GM18508 (cell line): ENCODE measurements around the gene NME4.
"Not testable (repeated sequence)": the region's sequence is repeated elsewhere in the genome, so short reads cannot be mapped to it uniquely, and the experiment has no call there.

Experiments used
- ATAC-seq: cut with Tn5 transposase; IDR thresholded peaks from one replicate; pipeline ENCODE4 v1.9.1; 2021; ENCODE audit warnings: moderate number of reproducible peaks; ENCODE audit not compliant: insufficient read depth, unreplicated experiment

NME4 gene

GRCh38 chr16:392450-393030, 4.5 kb upstream of the NME4 start:
- no peak for ATAC-seq

- ATAC-seq: no peak
Observed at GRCh38 chr16:396199-396598, 800 bp upstream of the NME4 start.

GRCh38 chr16:396605-397004, 394 bp upstream of the NME4 start:
- no peak for ATAC-seq

GRCh38 chr16:397736-398332, 835 bp downstream of the NME4 start:
- no peak for ATAC-seq

GRCh38 chr16:398561-399339, 1.8 kb downstream of the NME4 start:
- ATAC-seq: no peak

- no peak for ATAC-seq
Observed at GRCh38 chr16:399340-400019, 2.5 kb downstream of the NME4 start.

GRCh38 chr16:400061-400591, 3.1 kb downstream of the NME4 start:
- no peak for ATAC-seq

GRCh38 chr16:401468-402348, 4.7 kb downstream of the NME4 start, which contains the start of gene DECR2:
Gene DECR2 (plus strand): TSS chr16:401885. CDS start chr16:401964, 79 bp downstream.
- no peak for ATAC-seq

GRCh38 chr16:404971-405486, 8.0 kb downstream of the NME4 start:
- no peak for ATAC-seq

- no peak for ATAC-seq
Observed at GRCh38 chr16:405548-406506, 8.8 kb downstream of the NME4 start.

GRCh38 chr16:407253-407652, 10.3 kb downstream of the NME4 start:
- ATAC-seq: no peak

- no peak for ATAC-seq
Observed at GRCh38 chr16:410516-411178, 13.6 kb downstream of the NME4 start.

GRCh38 chr16:411576-412265, 14.7 kb downstream of the NME4 start:
- ATAC-seq: no peak

- ATAC-seq: no peak
Observed at GRCh38 chr16:414395-415169, 17.6 kb downstream of the NME4 start.

- ATAC-seq: not testable (repeated sequence)
Observed at GRCh38 chr16:415170-415498, 18.1 kb downstream of the NME4 start.

GRCh38 chr16:422179-422578, 25.2 kb downstream of the NME4 start:
- ATAC-seq: not testable (repeated sequence)
